Measurements from ENCODE around the gene FAM120A. TPM values are rescaled to one million over a fixed set of nuclear protein-coding genes. Genes with fewer than 3 reads are reported as not detected.

Gene FAM120A
- total and polyA plus RNA-seq, 9 of the 15 experiments (the other 6 are each of a cell fraction or from before 2014, with no cell fraction given): 8.7 to 71.0 (median 42.2) TPM

GRCh38 chr9:93594041-93594756 is 142.7 kb downstream of the FAM120A start (continued):
- TF ChIP-seq ETV5 (CRISPR knock-in tag; IDR thresholded peaks at IDR 0.05; ENCODE audit: low read depth) (peak; percentile 80), KLF1 (tag; IDR thresholded peaks at IDR 0.05) (peak; percentile 100), RNF219 (CRISPR knock-in tag; IDR thresholded peaks at IDR 0.05) (no peak), MEF2D (tag; conservative IDR thresholded peaks at IDR 0.05; ENCODE audit: low read depth) (no peak), CBX8 (IDR thresholded peaks at IDR 0.05; ENCODE audit: borderline replicate concordance, extremely low read depth, low read depth, low read length, poor library complexity, severe bottlenecking) (no peak), MNT (conservative IDR thresholded peaks at IDR 0.05) (peak in 1 of 2 experiments; percentile 56; a peak in 2 of 4 replicates), ZBTB49 (CRISPR knock-in tag; IDR thresholded peaks at IDR 0.05; ENCODE audit: borderline replicate concordance) (no peak), GATA2 (CRISPR knock-in tag; IDR thresholded peaks at IDR 0.05) (no peak), LEF1 (IDR thresholded peaks at IDR 0.05) (no peak; the same call in 1 of the 2 replicates), ZC3H4 (CRISPR knock-in tag; IDR thresholded peaks at IDR 0.05; ENCODE audit: borderline replicate concordance) (no peak), MEIS2 (IDR thresholded peaks at IDR 0.05; ENCODE audit: partially characterized antibody) (peak; percentile 11), VEZF1 (CRISPR knock-in tag; IDR thresholded peaks at IDR 0.05) (peak; percentile 81), MITF (IDR thresholded peaks at IDR 0.05) (0 out of 2 replicates have a peak, but pooled peaks have one; percentile 38), NR2C2 (CRISPR knock-in tag; IDR thresholded peaks at IDR 0.05) (no peak), NR2C2 (tag; IDR thresholded peaks at IDR 0.05) (peak; percentile 15; the same call in 1 of the 2 replicates), ELK3 (CRISPR knock-in tag; IDR thresholded peaks at IDR 0.05) (no peak)
